RCC 7860 (cell line): Measurements from ENCODE around the gene MTARC2.

Experiments used
- DNase-seq: peaks from one replicate; pipeline ENCODE4 v3.0.0-alpha.2; 2015; ENCODE audit warnings: low spot score
- FAIRE-seq: peaks from 2 replicates; lab custom pipeline; 2012; peaks lifted over from hg19 to GRCh38; lab: Jason Lieb, UNC

Gene MTARC2

DNA sequence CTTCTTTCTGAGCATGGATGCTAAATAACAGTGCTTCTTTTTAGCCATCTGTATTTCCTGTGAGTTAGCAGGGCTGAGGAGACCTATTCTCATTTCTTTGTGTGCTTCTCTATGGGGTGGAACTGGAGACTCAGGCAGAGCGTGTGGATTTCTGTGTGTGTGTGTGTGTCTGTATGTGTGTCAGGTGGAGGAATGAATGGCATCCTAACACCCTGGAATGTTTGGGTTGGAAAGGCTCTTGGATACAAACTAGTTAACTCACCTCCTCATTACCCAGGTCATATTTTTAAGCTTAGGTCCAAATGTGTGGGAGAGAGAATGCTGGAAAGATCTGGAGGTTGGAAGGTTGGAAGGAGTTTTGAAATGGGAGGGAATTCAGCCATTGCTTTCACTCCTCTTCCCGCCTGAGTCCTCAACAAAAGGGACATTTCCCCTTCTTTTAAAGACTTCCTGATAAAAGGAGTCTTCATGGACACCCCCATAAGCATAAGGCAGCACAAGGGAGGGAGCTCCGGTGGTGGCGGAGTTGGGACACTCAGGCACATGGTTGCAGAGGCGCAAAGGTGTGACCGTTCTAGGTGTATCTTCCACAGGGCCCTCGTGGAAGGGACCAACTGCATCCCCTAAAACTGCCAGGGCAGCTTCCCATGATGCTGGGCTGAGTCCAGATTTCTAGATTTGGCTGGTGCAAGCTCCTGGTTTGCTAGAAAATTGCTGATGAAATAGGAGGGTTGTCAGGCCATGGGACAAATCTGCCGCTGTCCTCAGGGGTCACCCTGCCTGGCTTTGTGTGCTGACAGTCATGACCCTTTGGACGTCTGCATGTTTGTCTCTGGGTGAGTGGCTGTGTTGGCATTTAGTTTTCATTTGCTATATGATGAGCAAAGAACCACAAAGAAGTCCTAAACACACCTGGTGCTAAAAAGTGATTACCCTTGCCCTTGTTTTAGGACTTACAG is 76.2 kb downstream of the MTARC2 start:
- FAIRE-seq (no peak), DNase-seq (no peak)

DNA sequence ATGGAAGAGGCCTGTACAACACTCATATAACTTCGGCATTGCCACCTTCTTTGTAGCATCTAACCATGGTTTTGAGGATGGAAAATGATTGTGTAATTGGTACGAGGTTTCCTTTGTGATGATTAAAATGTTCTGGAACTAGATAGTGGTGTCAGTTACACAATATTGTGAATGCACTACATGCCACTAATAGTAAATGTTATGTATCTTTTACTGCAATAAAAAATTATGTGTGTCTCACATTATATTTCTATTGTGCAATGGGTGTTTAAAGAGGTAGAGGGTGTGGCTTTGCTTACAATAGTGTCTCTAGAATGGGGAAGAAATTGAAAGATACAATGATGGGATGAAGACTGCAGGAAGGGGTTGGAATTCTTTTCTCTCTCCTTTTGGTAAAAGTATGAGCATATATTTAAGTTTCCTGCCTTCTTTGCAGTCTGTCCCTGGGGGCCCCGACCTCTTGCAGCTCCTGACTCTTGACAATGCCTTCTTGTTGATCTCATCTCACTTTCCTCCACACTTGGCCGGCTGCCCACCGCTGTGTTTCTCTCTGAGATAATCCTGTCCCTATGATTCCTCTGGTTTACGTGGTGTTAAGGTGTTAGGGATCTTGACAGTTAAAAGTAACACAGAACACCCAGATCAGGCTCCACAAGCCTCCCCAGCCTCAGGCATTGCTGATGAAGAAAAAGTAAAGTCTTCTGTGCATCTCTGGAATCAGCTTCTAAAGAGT is 77.9 kb downstream of the MTARC2 start:
- no peak for FAIRE-seq
- DNase-seq = no peak

DNA sequence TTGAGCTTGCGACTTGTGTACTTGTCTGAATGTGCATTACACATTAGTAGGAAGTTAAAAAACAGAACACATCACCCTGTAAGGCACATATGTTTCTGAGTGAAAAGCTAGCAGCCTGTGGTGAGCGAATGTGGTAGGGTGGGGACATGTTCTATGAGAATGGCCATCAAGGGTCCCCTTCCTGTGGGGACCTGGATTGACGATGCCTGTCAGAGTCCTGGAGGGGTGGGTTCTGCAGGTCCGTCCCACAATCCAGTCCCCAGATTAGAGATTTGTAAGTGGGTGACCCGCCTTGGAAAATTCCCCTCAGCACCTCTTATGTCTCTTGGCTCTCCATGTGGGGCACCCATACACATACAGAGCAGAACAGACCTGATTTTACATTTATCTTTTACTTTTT is 78.6 kb downstream of the MTARC2 start:
- FAIRE-seq (no peak), DNase-seq (no peak)

DNA sequence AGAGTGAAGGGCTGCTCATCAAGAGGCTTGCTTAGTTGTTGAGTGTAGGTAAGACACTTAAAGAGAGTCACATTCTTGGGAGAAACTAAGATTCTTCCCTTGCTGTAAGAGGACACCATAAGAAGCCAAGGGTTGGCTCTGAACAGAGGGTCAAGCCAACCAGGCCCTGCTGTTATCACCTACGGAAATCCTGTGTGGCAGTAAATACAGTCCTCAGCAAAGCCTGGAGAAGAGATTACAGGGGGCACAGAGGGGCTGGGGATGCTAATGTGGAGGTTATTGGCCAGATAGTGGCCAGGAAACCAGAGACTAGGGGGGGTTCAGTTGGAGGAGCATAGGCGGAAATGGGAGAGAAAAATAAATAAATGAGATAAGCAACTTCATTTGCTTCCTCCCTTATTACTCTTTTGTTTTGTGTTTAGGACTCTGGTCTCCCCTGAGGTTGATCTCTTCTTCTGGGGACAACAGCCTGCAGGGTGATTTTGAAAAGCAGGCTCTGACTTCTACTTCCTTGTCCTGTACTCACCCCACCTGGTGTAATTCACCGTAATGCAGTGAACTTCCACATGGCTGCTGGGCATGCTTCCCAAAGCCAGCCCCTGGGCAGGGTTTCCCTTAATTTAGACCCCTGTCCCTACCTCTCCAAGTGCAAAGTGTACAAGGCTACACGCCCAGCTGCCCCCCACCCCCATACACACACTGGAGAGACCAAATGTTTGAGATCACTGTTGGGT is 79.5 kb downstream of the MTARC2 start:
- DNase-seq (no peak), FAIRE-seq (no peak)

DNA sequence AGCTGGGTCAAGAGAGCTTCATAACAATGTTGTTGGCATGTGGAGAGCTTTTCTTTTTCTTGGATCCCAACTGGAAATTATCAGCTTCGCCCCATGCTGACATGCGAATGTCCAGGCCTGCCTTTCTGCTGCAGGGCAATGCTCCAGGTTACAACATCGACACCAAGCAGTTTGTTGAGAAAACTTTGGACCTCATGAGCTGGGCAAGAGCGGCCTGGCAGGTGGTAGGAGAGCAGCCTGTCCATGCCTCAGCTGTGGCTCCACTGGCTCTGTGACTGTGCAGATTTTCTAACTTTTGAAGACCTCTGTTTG is 80.0 kb downstream of the MTARC2 start:
- FAIRE-seq = no peak
- DNase-seq = no peak

DNA sequence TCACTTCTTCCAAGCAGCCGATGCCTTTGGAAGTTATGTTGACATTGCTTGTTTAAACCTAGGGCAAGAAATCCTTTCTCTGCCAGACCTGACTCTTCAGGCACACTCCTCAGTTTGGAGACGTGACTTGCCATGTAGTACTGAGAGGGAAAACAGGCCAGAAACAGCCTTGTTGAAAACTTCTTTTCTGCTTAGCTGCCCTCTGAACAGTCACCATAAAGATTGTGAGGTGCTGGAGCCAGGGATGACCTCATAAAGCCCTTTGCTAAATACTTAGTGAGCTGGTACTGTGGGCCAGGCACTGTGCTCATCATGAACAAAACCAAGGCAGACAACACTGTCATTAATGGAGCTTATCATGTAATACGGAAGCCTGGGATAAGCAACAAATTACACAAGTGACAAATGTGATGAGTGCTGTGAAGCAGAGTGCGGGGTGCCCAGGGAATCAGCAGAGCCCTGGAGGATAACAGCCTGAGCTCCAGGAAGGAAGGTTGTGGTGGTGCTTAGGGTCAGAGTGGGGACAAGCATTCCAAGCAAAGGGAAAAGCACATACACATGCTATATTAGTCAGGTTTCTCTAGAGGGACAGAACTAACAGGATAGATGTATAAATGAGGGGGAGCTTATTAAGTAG is 80.9 kb downstream of the MTARC2 start:
- DNase-seq (no peak), FAIRE-seq (no peak)

DNA sequence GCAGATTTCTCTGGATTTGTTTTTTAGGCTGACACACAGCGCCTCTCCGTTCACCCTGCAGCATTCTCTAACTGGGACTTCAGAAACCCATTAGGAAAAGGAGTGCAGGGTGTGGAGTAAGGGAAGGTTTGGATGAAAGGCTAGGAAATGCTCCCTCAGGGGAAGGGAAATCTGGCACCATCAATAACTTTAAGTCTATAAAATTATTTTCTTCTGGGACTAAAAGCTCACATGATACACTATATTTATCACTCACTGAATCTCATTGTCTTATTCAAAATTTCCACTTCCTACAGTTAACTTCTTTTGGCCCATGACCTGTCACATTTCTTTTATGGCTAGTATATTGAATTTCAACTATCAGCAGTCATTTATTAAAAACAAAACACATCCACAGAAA is 85.3 kb downstream of the MTARC2 start:
- DNase-seq (no peak), FAIRE-seq (no peak)
